Measurements from ENCODE around the gene LARGE1. TPM values are rescaled to one million over a fixed set of nuclear protein-coding genes. Genes with fewer than 3 reads are reported as not detected.

Gene LARGE1
- total and polyA plus RNA-seq, 2 of the 4 experiments (the other 2 are of a cell fraction) = 6.2 to 12.4 TPM

DNA sequence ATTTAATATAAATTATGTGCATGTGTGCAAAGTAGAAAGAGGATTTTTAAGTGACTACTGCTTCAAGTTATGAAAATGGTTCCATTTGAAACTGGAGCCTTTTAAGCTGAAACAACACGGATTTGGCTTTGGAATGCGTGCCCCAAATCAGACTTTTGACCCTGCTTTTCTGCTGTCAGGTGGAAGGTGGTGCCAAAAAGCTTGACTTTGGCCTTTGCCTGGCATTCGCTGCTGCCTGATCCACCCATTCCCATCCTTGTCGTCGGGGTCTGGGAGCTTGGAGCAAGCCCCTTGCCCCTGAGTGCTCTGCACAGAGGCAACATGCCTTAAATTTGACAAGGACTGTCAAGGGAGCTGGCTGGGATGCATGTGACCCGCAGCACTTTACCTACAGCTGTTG, 526.8 kb downstream of the LARGE1 start:
- no peak overlapping the region for H4K5ac ChIP-seq (ENCODE audit: low read depth, low read length)
- H4K91ac ChIP-seq (ENCODE audit: insufficient read depth, low read depth, low read length) = no peak overlapping the region
- H3K18ac ChIP-seq (ENCODE audit: low read depth, low read length) = no peak overlapping the region
- dilution Hi-C loops (cut with HindIII; ENCODE audit: low sequenced_read_pairs, unreplicated experiment) (no loop called here), intact Hi-C loops (cut with micrococcal nuclease) (no loop called here), in situ Hi-C loops (cut with MboI; ENCODE audit: low sequenced_read_pairs) (no loop called here)
- no peak overlapping the region for H4K8ac ChIP-seq (ENCODE audit: low read depth in 2 of 2, low read length in 2 of 2)
- H3K36me3 ChIP-seq (ENCODE audit: control insufficient read depth, insufficient read depth, low read length) = no peaks in the 10 kb centered on the region
- H2BK5ac ChIP-seq (ENCODE audit: low read depth, low read length, poor library complexity, severe bottlenecking) = no peak overlapping the region
- H3K4me2 ChIP-seq (ENCODE audit: low read depth, low read length) = no peak overlapping the region
- H3K9me1 ChIP-seq (ENCODE audit: insufficient read depth, low read length) = no peaks in the 10 kb centered on the region
- DNase-seq (no peak), ATAC-seq (ENCODE audit: low read depth) (no peak)
- H3K9ac ChIP-seq (ENCODE audit: low read depth, low read length) = no peak overlapping the region
- CTCF ChIA-PET = interaction anchor here (0.6 kb wide), 2 partner anchors 8 to 453 kb away, joined by 3 read pairs; no protein-coding TSS in a partner anchor
- H2BK15ac ChIP-seq (ENCODE audit: low read depth, low read length) = no peak overlapping the region
- H3K56ac ChIP-seq (ENCODE audit: extremely low read depth, insufficient read depth, low read length) = no peak overlapping the region
- no peak overlapping the region for H2AK5ac ChIP-seq (ENCODE audit: low read depth, low read length)
- no peaks in the 10 kb centered on the region for H3K79me1 ChIP-seq (ENCODE audit: low read depth in 1 of 2, low read length in 2 of 2)
- H4K20me1 ChIP-seq (ENCODE audit: insufficient read depth, low read length) = no peaks in the 10 kb centered on the region
- no peak overlapping the region for H2AK9ac ChIP-seq (replicated peaks; ENCODE audit: low read depth, low read length, poor library complexity)
- H3K4ac ChIP-seq (ENCODE audit: low read depth, low read length) = no peak overlapping the region
- POLR2A ChIA-PET (ENCODE audit: unreplicated experiment) = no interaction called here
- H2BK120ac ChIP-seq (ENCODE audit: low read depth, low read length) = no peak overlapping the region
- no peaks in the 10 kb centered on the region for H3K9me3 ChIP-seq (ENCODE audit: control insufficient read depth, insufficient read depth, low read length)
- no TSS peak for BruUV-seq (replicated peaks)
- 20% methylated on average over 1 of the region's 6 CpGs; no CpG with 5 or more reads in 1 of the 2 experiments for WGBS, 2 experiments (ENCODE audit: extremely low coverage in 2 of 2, insufficient read length in 1 of 2)
- TF ChIP-seq RCOR1 (IDR thresholded peaks at IDR 0.05; ENCODE audit: insufficient replicate concordance, low read length) = no peak
- TF ChIP-seq FOS (IDR thresholded peaks at IDR 0.05; ENCODE audit: low read depth, low read length) = no peak
- no peak for TF ChIP-seq POLR2A (IDR thresholded peaks at IDR 0.05; ENCODE audit: low read depth, low read length)
- TF ChIP-seq MAZ (IDR thresholded peaks at IDR 0.05; ENCODE audit: borderline replicate concordance, low read depth, low read length) = no peak
- TF ChIP-seq, protein P1, sequence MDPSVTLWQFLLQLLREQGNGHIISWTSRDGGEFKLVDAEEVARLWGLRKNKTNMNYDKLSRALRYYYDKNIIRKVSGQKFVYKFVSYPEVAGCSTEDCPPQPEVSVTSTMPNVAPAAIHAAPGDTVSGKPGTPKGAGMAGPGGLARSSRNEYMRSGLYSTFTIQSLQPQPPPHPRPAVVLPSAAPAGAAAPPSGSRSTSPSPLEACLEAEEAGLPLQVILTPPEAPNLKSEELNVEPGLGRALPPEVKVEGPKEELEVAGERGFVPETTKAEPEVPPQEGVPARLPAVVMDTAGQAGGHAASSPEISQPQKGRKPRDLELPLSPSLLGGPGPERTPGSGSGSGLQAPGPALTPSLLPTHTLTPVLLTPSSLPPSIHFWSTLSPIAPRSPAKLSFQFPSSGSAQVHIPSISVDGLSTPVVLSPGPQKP (IDR thresholded peaks at IDR 0.05; ENCODE audit: borderline replicate concordance, low read depth, low read length) = no peak
- TF ChIP-seq MAFK (IDR thresholded peaks at IDR 0.05; ENCODE audit: low read depth, low read length) = no peak
- no peak overlapping the region for H2AFZ ChIP-seq (replicated peaks; ENCODE audit: low read length, poor library complexity)
- H3K23ac ChIP-seq (ENCODE audit: low read depth, low read length) = no peak overlapping the region
- no peaks in the 10 kb centered on the region; the same call in 1 of the 2 replicates for H3K4me1 ChIP-seq (ENCODE audit: control insufficient read depth, insufficient read depth, low read length)
- no peaks in the 10 kb centered on the region for H3K27me3 ChIP-seq (ENCODE audit: control insufficient read depth, insufficient read depth, low read length)
- no peak overlapping the region for H3K4me3 ChIP-seq (ENCODE audit: insufficient read depth, low read depth, low read length)
- H3K27ac ChIP-seq (ENCODE audit: insufficient read depth, low read length) = no peak overlapping the region
- H2BK20ac ChIP-seq (ENCODE audit: low read depth, low read length) = no peak overlapping the region
- H3K14ac ChIP-seq (replicated peaks; ENCODE audit: low read depth, low read length) = no peak overlapping the region

All from IMR-90 (cell line).